PC-9 (cell line): ENCODE results near the gene BCR. TPM values are rescaled to one million over a fixed set of nuclear protein-coding genes. Genes with fewer than 3 reads are reported as not detected.
A peak's percentile ranks its signal among the peaks of the same experiment; 100 is the strongest.

Experiments used
- Bru-seq: library from RNA; stranded (reverse); fragments of 400-500 nt; gene quantifications from one replicate; lab custom pipeline; 2021; lab: Mats Ljungman, UMichigan
- BruChase-seq, 2 experiments: library from RNA; stranded (reverse); fragments of 400-500 nt; gene quantifications; one replicate each; lab custom pipeline; 2021; lab: Mats Ljungman, UMichigan
- BruUV-seq: library from RNA; stranded (reverse); fragments of 400-500 nt; replicated peaks from 2 replicates; lab custom pipeline; 2021; lab: Mats Ljungman, UMichigan
- CTCF ChIA-PET: fragments of 300-600 bp; sonication (Branson Sonifier 250); formaldehyde crosslinking; loops from one replicate; lab custom pipeline; 2022; ENCODE audit warnings: antibody characterized with exemption; lab: Charles Lee
- POLR2A ChIA-PET: fragments of 300-600 bp; sonication (Branson Sonifier 250); formaldehyde crosslinking; loops from one replicate; lab custom pipeline; 2022; ENCODE audit warnings: antibody characterized with exemption; ENCODE audit not compliant: unreplicated experiment; lab: Charles Lee
- DNase-seq, 2 experiments: peaks; one replicate each; pipeline versions ENCODE4 v3.0.0 to v3.0.0-alpha.2; 2015 to 2022; ENCODE audit warnings: mixed read lengths in 1 of 2
- H2AFZ ChIP-seq: fragments of 200-600 bp; sonication (generic); 2 replicates; pipeline ENCODE4 v1.8.1; 2017; ENCODE audit warnings: antibody characterized with exemption
- H3F3A ChIP-seq: fragments of 200-600 bp; sonication (generic); 2 replicates; pipeline ENCODE4 v1.8.1; 2017; ENCODE audit warnings: antibody characterized with exemption, mild to moderate bottlenecking, low read depth; ENCODE audit not compliant: insufficient read depth
- H3K27ac ChIP-seq: fragments of 200-600 bp; sonication (generic); 2 replicates; pipeline ENCODE4 v1.6.1; 2016; ENCODE audit warnings: mixed run types
- H3K27me3 ChIP-seq: fragments of 200-600 bp; sonication (generic); 2 replicates; pipeline ENCODE4 v1.6.1; 2016; ENCODE audit warnings: low read depth, mixed run types; ENCODE audit not compliant: insufficient read depth
- H3K36me3 ChIP-seq: fragments of 200-600 bp; sonication (generic); 2 replicates; pipeline ENCODE4 v1.6.1; 2016; ENCODE audit warnings: low read depth, mixed run types
- H3K4me1 ChIP-seq: fragments of 200-600 bp; sonication (generic); replicated peaks from 2 replicates; pipeline ENCODE4 v1.6.1; 2016; ENCODE audit warnings: mixed run types; ENCODE audit not compliant: insufficient read depth
- H3K4me2 ChIP-seq: fragments of 200-600 bp; sonication (generic); 2 replicates; pipeline ENCODE4 v1.6.1; 2017; ENCODE audit warnings: mixed run types
- H3K4me3 ChIP-seq: fragments of 200-600 bp; sonication (generic); 2 replicates; pipeline ENCODE4 v1.6.1; 2016; ENCODE audit warnings: mixed run types
- H3K79me2 ChIP-seq: fragments of 200-600 bp; sonication (generic); 2 replicates; pipeline ENCODE4 v1.6.1; 2017; ENCODE audit warnings: low read depth, mixed run types
- H3K9me2 ChIP-seq: fragments of 200-600 bp; sonication (generic); 2 replicates; pipeline ENCODE4 v1.8.1; 2017; ENCODE audit warnings: mild to moderate bottlenecking; ENCODE audit not compliant: insufficient read depth
- H3K9me3 ChIP-seq: fragments of 200-600 bp; sonication (generic); 2 replicates; pipeline ENCODE4 v1.8.1; 2016; ENCODE audit warnings: low read depth; ENCODE audit not compliant: insufficient read depth
- H4K20me1 ChIP-seq: fragments of 200-600 bp; sonication (generic); 2 replicates; pipeline ENCODE4 v1.8.1; 2017; ENCODE audit not compliant: insufficient read depth
- EZH2 ChIP-seq: fragments of 200-600 bp; sonication (generic); IDR thresholded peaks from 2 replicates; pipeline ENCODE4 v1.8.0; 2017; ENCODE audit warnings: antibody characterized with exemption, low read depth
- intact Hi-C: fragments of 100-400 bp; cut with micrococcal nuclease; formaldehyde crosslinking; loops from one replicate; pipeline ENCODE4 v1.10.0; 2022; ENCODE audit not compliant: unreplicated experiment
- long read RNA-seq: library from polyadenylated mRNA; stranded (forward); transcript quantifications from one replicate; pipeline ENCODE4 v2.0.0, GENCODE V29; 2022
- total RNA-seq: library from RNA; stranded (reverse); gene quantifications from 2 replicates; pipeline ENCODE4 v1.2.3, GENCODE V29; 2021
- TF ChIP-seq, protein P1 (sequence below): fragments of 200-600 bp; sonication (generic); conservative IDR thresholded peaks from 2 replicates; pipeline ENCODE4 v1.6.1; 2017; ENCODE audit warnings: mixed run types, antibody characterized with exemption, mild to moderate bottlenecking, moderate library complexity

The BCR gene
- total RNA-seq, result 47.8 and 54.9 TPM in 2 replicates
- Bru-seq, nascent RNA, result percentile 66 among the genes with signal in this experiment
- percentile 60 among the genes with signal in this experiment for BruChase-seq, experiment 1, labeled RNA remaining after a 2-hour chase
- percentile 64 among the genes with signal in this experiment for BruChase-seq, experiment 2, labeled RNA remaining after a 6-hour chase
- long read RNA-seq, full-length matches to known transcripts, result 18 of 45 reads
- long read RNA-seq, partial matches to known transcripts, result 22 of 45 reads
- long read RNA-seq, other reads (novel, unspliced or antisense), result 5 of 45 reads

DNA sequence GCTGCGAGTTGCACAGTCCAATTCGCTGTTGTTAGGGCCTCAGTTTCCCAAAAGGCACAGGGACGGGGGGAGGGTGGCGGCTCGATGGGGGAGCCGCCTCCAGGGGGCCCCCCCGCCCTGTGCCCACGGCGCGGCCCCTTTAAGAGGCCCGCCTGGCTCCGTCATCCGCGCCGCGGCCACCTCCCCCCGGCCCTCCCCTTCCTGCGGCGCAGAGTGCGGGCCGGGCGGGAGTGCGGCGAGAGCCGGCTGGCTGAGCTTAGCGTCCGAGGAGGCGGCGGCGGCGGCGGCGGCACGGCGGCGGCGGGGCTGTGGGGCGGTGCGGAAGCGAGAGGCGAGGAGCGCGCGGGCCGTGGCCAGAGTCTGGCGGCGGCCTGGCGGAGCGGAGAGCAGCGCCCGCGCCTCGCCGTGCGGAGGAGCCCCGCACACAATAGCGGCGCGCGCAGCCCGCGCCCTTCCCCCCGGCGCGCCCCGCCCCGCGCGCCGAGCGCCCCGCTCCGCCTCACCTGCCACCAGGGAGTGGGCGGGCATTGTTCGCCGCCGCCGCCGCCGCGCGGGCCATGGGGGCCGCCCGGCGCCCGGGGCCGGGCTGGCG is at the start of gene BCR:
Gene BCR (plus strand): TSS at position 209 of the 592 bp plus-strand sequence. CDS start 452 bp downstream, outside the sequence.
- peaks cover 37% of the 10 kb centered on the region for H4K20me1 ChIP-seq
- no TSS peak for BruUV-seq
- H3K4me1 ChIP-seq, result peaks cover 32% of the 10 kb centered on the region
- intact Hi-C loops, result loop anchor here (5.0 kb wide), 2 partner anchors 67 to 82 kb away; no protein-coding TSS in a partner anchor
- POLR2A ChIA-PET, result interaction anchor here (0.6 to 0.7 kb wide), 3 partner anchors 10 to 1106 kb away, joined by 3 to 12 read pairs (median 5); no protein-coding TSS in a partner anchor
- no peaks in the 10 kb centered on the region for H3K9me2 ChIP-seq
- peaks cover 5% of the 10 kb centered on the region; the same call in 1 of the 2 replicates for H3K9me3 ChIP-seq
- CTCF ChIA-PET, result interaction anchor here (2.4 kb wide), 1 partner anchor 102 kb away, joined by 21 read pairs; no protein-coding TSS in a partner anchor
- peak; percentile 51 for DNase-seq
- H3K4me2 ChIP-seq, result peak within 1 kb of the TSS; percentile 99
- H2AFZ ChIP-seq, result peak within 1 kb of the TSS; percentile 72
- H3F3A ChIP-seq, result peaks cover 29% of the 10 kb centered on the region
- no peaks in the 10 kb centered on the region for H3K36me3 ChIP-seq
- H3K27ac ChIP-seq, result no peak within 1 kb of the TSS
- TF ChIP-seq, protein P1, sequence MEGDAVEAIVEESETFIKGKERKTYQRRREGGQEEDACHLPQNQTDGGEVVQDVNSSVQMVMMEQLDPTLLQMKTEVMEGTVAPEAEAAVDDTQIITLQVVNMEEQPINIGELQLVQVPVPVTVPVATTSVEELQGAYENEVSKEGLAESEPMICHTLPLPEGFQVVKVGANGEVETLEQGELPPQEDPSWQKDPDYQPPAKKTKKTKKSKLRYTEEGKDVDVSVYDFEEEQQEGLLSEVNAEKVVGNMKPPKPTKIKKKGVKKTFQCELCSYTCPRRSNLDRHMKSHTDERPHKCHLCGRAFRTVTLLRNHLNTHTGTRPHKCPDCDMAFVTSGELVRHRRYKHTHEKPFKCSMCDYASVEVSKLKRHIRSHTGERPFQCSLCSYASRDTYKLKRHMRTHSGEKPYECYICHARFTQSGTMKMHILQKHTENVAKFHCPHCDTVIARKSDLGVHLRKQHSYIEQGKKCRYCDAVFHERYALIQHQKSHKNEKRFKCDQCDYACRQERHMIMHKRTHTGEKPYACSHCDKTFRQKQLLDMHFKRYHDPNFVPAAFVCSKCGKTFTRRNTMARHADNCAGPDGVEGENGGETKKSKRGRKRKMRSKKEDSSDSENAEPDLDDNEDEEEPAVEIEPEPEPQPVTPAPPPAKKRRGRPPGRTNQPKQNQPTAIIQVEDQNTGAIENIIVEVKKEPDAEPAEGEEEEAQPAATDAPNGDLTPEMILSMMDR, result no peak
- no peak for TF ChIP-seq EZH2
- no peaks in the 10 kb centered on the region for H3K27me3 ChIP-seq
- peaks cover 42% of the 10 kb centered on the region for H3K79me2 ChIP-seq
- H3K4me3 ChIP-seq, result peak within 1 kb of the TSS; percentile 62

DNA sequence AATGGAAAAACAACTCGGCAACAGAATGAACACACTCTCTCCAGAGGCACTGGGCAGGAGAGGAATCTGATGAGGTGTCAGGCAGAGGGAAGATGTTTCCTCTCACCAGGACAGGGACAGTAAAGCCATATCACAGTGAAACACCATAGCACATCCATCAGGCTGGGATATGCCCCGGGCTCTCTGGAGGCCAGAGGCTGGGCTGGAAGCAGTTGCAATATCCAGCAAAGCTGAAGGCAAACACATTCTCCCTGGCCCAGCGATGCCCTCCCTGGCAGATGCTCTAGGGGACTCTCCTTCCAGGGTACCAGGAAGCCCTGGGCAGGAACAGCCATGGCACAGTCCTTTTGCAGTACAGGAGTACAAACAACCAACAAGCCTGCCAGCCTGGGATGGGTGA is 49.6 kb upstream of the BCR start:
- ChIA-PET POLR2A (no interaction called here), CTCF (interaction anchor here (0.6 kb wide), 1 partner anchor 176 kb away, joined by 4 read pairs; no protein-coding TSS in a partner anchor)
- no peak for TF ChIP-seq EZH2
- TF ChIP-seq, protein P1, result no peak
- Histone ChIP-seq H3K4me2 (no peak overlapping the region), H3K4me1 (no peaks in the 10 kb centered on the region), H3K27ac (no peak overlapping the region), H3K9me3 (no peaks in the 10 kb centered on the region), H3K27me3 (peaks cover 15% of the 10 kb centered on the region), H3K36me3 (no peaks in the 10 kb centered on the region), H3K79me2 (no peaks in the 10 kb centered on the region), H4K20me1 (no peaks in the 10 kb centered on the region), H3K9me2 (no peaks in the 10 kb centered on the region), H3K4me3 (no peak overlapping the region), H3F3A (no peaks in the 10 kb centered on the region), H2AFZ (no peak overlapping the region)
- no peak for DNase-seq
- no TSS peak for BruUV-seq
- intact Hi-C loops, result no loop called here

DNA sequence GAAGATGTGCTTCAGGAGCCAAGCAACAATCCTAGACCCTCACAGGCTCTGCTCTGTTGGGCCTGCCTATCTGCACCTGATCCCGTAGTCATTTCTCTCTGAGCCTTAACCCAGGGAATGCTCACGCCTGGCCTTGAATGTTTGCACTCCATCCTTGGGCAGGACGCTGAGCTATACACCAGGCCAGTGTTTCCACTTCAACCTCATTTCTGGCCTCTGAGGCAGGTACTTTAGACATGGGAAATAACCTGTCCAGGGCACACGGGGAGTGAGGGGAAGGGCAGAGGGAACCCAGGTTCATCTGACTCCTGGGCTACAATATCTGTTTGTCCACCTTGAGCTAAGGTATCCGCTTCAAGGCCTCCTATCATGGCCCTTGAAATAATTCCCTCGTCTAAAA is 48.4 kb upstream of the BCR start:
- Histone ChIP-seq H3K27ac (no peak overlapping the region), H3K4me1 (no peaks in the 10 kb centered on the region), H3K9me3 (no peaks in the 10 kb centered on the region), H2AFZ (no peak overlapping the region), H4K20me1 (no peaks in the 10 kb centered on the region), H3K4me2 (no peak overlapping the region), H3K79me2 (no peaks in the 10 kb centered on the region), H3K9me2 (no peaks in the 10 kb centered on the region), H3K27me3 (peaks cover 12% of the 10 kb centered on the region), H3K4me3 (no peak overlapping the region), H3F3A (no peaks in the 10 kb centered on the region), H3K36me3 (no peaks in the 10 kb centered on the region)
- intact Hi-C loops, result no loop called here
- BruUV-seq, result no TSS peak
- ChIA-PET CTCF (no interaction called here), POLR2A (no interaction called here)
- DNase-seq, result no peak
- TF ChIP-seq, protein P1, result no peak
- no peak for TF ChIP-seq EZH2
